ENCODE measurements around the gene CARD11.

GRCh38 chr7:2919256-2919655 is 124.4 kb downstream of the CARD11 start:
- TF ChIP-seq, protein P1, sequence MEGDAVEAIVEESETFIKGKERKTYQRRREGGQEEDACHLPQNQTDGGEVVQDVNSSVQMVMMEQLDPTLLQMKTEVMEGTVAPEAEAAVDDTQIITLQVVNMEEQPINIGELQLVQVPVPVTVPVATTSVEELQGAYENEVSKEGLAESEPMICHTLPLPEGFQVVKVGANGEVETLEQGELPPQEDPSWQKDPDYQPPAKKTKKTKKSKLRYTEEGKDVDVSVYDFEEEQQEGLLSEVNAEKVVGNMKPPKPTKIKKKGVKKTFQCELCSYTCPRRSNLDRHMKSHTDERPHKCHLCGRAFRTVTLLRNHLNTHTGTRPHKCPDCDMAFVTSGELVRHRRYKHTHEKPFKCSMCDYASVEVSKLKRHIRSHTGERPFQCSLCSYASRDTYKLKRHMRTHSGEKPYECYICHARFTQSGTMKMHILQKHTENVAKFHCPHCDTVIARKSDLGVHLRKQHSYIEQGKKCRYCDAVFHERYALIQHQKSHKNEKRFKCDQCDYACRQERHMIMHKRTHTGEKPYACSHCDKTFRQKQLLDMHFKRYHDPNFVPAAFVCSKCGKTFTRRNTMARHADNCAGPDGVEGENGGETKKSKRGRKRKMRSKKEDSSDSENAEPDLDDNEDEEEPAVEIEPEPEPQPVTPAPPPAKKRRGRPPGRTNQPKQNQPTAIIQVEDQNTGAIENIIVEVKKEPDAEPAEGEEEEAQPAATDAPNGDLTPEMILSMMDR (conservative IDR thresholded peaks at IDR 0.05): no peak
- no peak for TF ChIP-seq ZFX (IDR thresholded peaks at IDR 0.05)
